HepG2 (cell line): ENCODE measurements around the gene EIF4G1. TPM values are rescaled to one million over a fixed set of nuclear protein-coding genes. Genes with fewer than 3 reads are reported as not detected.
A peak's percentile ranks its signal among the peaks of the same experiment; 100 is the strongest.

Experiments
- ARID2 ChIP-seq: sonication (generic); formaldehyde crosslinking; IDR thresholded peaks from 2 replicates; pipeline ENCODE4 v1.8.1; 2022; ENCODE audit warnings: mild to moderate bottlenecking, missing genetic modification reagents, borderline replicate concordance
- CREM ChIP-seq, 2 experiments: sonication (generic) in 1 of 2; formaldehyde crosslinking in 1 of 2; IDR thresholded peaks; 2 replicates each; pipeline versions ENCODE4 v1.4.0 to v1.6.1; 2016 to 2020; ENCODE audit warnings: antibody characterized with exemption in 1 of 2, mild to moderate bottlenecking in 1 of 2, missing genetic modification reagents in 1 of 2
- HCFC1 ChIP-seq: fragments of 150-350 bp; IDR thresholded peaks from 2 replicates; pipeline ENCODE4 v1.6.1; 2014; ENCODE audit warnings: low read depth, low read length
- MAZ ChIP-seq, 2 experiments: sonication (generic) in 1 of 2; formaldehyde crosslinking in 1 of 2; IDR thresholded peaks; 2 replicates each; pipeline versions ENCODE4 v1.5.0 to v1.6.1; 2012 to 2020; ENCODE audit warnings: low read depth in 2 of 2, mild to moderate bottlenecking in 2 of 2, borderline replicate concordance in 1 of 2, improper control_type of control experiment in 1 of 2, low read length in 1 of 2, missing genetic modification reagents in 1 of 2, moderate library complexity in 1 of 2
- POLR2G ChIP-seq: fragments of 200-400 bp; formaldehyde crosslinking; IDR thresholded peaks from 2 replicates; pipeline ENCODE4 v1.6.1; 2018; ENCODE audit warnings: mild to moderate bottlenecking, low read depth, low read length, moderate library complexity
- RAD21 ChIP-seq: fragments of 450-650 bp; formaldehyde crosslinking; IDR thresholded peaks from 2 replicates; pipeline ENCODE4 v1.5.0; 2020; ENCODE audit warnings: mild to moderate bottlenecking
- RFXANK ChIP-seq: IDR thresholded peaks from 2 replicates; pipeline ENCODE4 v1.6.1; 2016
- SALL2 ChIP-seq: sonication (generic); formaldehyde crosslinking; IDR thresholded peaks from 2 replicates; pipeline ENCODE4 v1.8.1; 2023; ENCODE audit warnings: mild to moderate bottlenecking, missing genetic modification reagents, inconsistent platforms
- SIN3A ChIP-seq: IDR thresholded peaks from 2 replicates; pipeline ENCODE4 v1.6.1; 2011; ENCODE audit warnings: low read depth, mild to moderate bottlenecking, control low read depth, low read length, borderline replicate concordance
- STAT6 ChIP-seq: sonication (generic); formaldehyde crosslinking; IDR thresholded peaks from 2 replicates; pipeline ENCODE4 v1.4.0; 2020; ENCODE audit warnings: missing genetic modification reagents, mild to moderate bottlenecking, borderline replicate concordance
- ZBTB7A ChIP-seq: sonication (generic); formaldehyde crosslinking; IDR thresholded peaks from 2 replicates; pipeline ENCODE4 v1.8.0; 2022; ENCODE audit warnings: mild to moderate bottlenecking, missing genetic modification reagents
- ZNF263 ChIP-seq: sonication (generic); formaldehyde crosslinking; IDR thresholded peaks from 2 replicates; pipeline ENCODE4 v1.4.0; 2020; ENCODE audit warnings: missing genetic modification reagents
- ZNF34 ChIP-seq: sonication (generic); formaldehyde crosslinking; IDR thresholded peaks from 2 replicates; pipeline ENCODE4 v1.4.0; 2020; ENCODE audit warnings: mild to moderate bottlenecking, missing genetic modification reagents, borderline replicate concordance
- ZNF460 ChIP-seq: sonication (generic); formaldehyde crosslinking; IDR thresholded peaks from 2 replicates; pipeline ENCODE4 v1.5.1; 2020; ENCODE audit warnings: missing genetic modification reagents, mild to moderate bottlenecking, borderline replicate concordance
- ZNF766 ChIP-seq: sonication (generic); formaldehyde crosslinking; IDR thresholded peaks from 2 replicates; pipeline ENCODE4 v1.5.0; 2020; ENCODE audit warnings: missing genetic modification reagents, borderline replicate concordance
- ZSCAN29 ChIP-seq: sonication (generic); formaldehyde crosslinking; conservative IDR thresholded peaks from 2 replicates; pipeline ENCODE4 v1.4.0; 2020; ENCODE audit warnings: mild to moderate bottlenecking, missing genetic modification reagents
- polyA plus RNA-seq, 8 experiments: library from polyadenylated mRNA; depleted of rRNA in 3 of 8; stranded (reverse) in 7 of 8; unstranded in 1 of 8; fragments of >200 nt; fragmentation: Illumina TruSeq in 4 of 8; extraction: Trizol in 4 of 8; gene quantifications; 2 replicates each; pipeline versions ENCODE4 v1.2.1 to v1.2.3, GENCODE V29; 2011 to 2016; ENCODE audit warnings: low read depth in 4 of 8, missing spikeins in 1 of 8, mixed read lengths in 1 of 8; ENCODE audit not compliant: insufficient read depth in 1 of 8
- total RNA-seq, 5 experiments: library from RNA; depleted of rRNA; stranded (reverse); fragments of >200 nt; fragmentation: Illumina TruSeq; extraction: Trizol; gene quantifications; 2 replicates each; pipeline ENCODE4 v1.2.3, GENCODE V29; 2016; ENCODE audit warnings: low read depth in 1 of 5
- TF ChIP-seq, protein P1 (sequence below): sonication (generic); formaldehyde crosslinking; IDR thresholded peaks from 2 replicates; pipeline ENCODE4 v1.4.0; 2020; ENCODE audit warnings: mild to moderate bottlenecking, missing genetic modification reagents
- TF ChIP-seq, protein P2 (sequence below): IDR thresholded peaks from 2 replicates; pipeline ENCODE4 v1.6.1; 2018; ENCODE audit warnings: missing genetic modification reagents

Gene EIF4G1
- total and polyA plus RNA-seq, 2 of the 13 experiments (the other 11 are each of a cell fraction or from before 2014, with no cell fraction given), result 208 to 213 TPM

GRCh38 chr3:184362668-184363546 lies 48.5 kb downstream of the EIF4G1 start (continued):
- TF ChIP-seq ZNF766, result peak; percentile 75; the same call in 1 of the 2 replicates
- TF ChIP-seq SALL2 (CRISPR knock-in tag), result peak; percentile 86; the same call in 1 of the 2 replicates
- peak; percentile 74; the same call in 1 of the 2 replicates for TF ChIP-seq STAT6
- peak; percentile 34; the same call in 1 of the 2 replicates for TF ChIP-seq ZNF34 (CRISPR knock-in tag)
- peak; percentile 90 for TF ChIP-seq POLR2G
- TF ChIP-seq SIN3A, result 0 out of 2 replicates have a peak, but pooled peaks have one; percentile 50
- TF ChIP-seq RFXANK (CRISPR knock-in tag), result peak; percentile 27; the same call in 1 of the 2 replicates
- peak; percentile 24; the same call in 1 of the 2 replicates for TF ChIP-seq ZNF263 (CRISPR knock-in tag)
- TF ChIP-seq MAZ (IDR thresholded peaks at IDR 0.05; ENCODE audit: borderline replicate concordance, low read depth, low read length), result peak; percentile 53; the same call in 1 of the 2 replicates
- TF ChIP-seq MAZ (CRISPR knock-in tag; IDR thresholded peaks at IDR 0.05; ENCODE audit: low read depth), result peak; percentile 59; the same call in 1 of the 2 replicates
- peak; percentile 74 for TF ChIP-seq RAD21
- peak; percentile 75; the same call in 1 of the 2 replicates for TF ChIP-seq ARID2 (CRISPR knock-in tag)
- TF ChIP-seq, protein P1, sequence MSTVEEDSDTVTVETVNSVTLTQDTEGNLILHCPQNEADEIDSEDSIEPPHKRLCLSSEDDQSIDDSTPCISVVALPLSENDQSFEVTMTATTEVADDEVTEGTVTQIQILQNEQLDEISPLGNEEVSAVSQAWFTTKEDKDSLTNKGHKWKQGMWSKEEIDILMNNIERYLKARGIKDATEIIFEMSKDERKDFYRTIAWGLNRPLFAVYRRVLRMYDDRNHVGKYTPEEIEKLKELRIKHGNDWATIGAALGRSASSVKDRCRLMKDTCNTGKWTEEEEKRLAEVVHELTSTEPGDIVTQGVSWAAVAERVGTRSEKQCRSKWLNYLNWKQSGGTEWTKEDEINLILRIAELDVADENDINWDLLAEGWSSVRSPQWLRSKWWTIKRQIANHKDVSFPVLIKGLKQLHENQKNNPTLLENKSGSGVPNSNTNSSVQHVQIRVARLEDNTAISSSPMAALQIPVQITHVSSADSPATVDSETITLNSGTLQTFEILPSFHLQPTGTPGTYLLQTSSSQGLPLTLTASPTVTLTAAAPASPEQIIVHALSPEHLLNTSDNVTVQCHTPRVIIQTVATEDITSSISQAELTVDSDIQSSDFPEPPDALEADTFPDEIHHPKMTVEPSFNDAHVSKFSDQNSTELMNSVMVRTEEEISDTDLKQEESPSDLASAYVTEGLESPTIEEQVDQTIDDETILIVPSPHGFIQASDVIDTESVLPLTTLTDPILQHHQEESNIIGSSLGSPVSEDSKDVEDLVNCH, result no peak
- TF ChIP-seq ZSCAN29 (CRISPR knock-in tag), result 0 out of 2 replicates have a peak, but pooled peaks have one; percentile 75
- peak; percentile 18; the same call in 1 of the 2 replicates for TF ChIP-seq ZBTB7A (CRISPR knock-in tag)
- TF ChIP-seq, protein P2, sequence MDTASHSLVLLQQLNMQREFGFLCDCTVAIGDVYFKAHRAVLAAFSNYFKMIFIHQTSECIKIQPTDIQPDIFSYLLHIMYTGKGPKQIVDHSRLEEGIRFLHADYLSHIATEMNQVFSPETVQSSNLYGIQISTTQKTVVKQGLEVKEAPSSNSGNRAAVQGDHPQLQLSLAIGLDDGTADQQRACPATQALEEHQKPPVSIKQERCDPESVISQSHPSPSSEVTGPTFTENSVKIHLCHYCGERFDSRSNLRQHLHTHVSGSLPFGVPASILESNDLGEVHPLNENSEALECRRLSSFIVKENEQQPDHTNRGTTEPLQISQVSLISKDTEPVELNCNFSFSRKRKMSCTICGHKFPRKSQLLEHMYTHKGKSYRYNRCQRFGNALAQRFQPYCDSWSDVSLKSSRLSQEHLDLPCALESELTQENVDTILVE, result peak; percentile 84
- peak; percentile 72 for TF ChIP-seq HCFC1
- TF ChIP-seq CREM (IDR thresholded peaks at IDR 0.05), result peak; percentile 83
- TF ChIP-seq CREM (CRISPR knock-in tag; IDR thresholded peaks at IDR 0.05), result no peak
- TF ChIP-seq ZNF460 (CRISPR knock-in tag), result peak; percentile 70; the same call in 1 of the 2 replicates
